Uterus (tissue), 2 donors: ENCODE data around the gene MAGEB3.

Experiments used
- CTCF ChIP-seq, 4 experiments: fragments of 200-600 bp in 2 of 4; fragments of 450-650 bp in 2 of 4; sonication (generic) in 2 of 4; IDR thresholded peaks; one replicate each; pipeline ENCODE4 v1.5.1; 2016 to 2019; ENCODE audit warnings: antibody characterized with exemption in 4 of 4, mild to moderate bottlenecking in 2 of 4, moderate library complexity in 1 of 4
- POLR2A ChIP-seq, 2 donors: fragments of 450-650 bp; IDR thresholded peaks; one replicate each; pipeline ENCODE4 v1.6.1; 2016; ENCODE audit warnings: antibody characterized with exemption in 2 of 2, mild to moderate bottlenecking in 1 of 2, moderate library complexity in 1 of 2

GRCh38 chrX:30217465-30217864 lies 13.0 kb upstream of the MAGEB3 start:
- TF ChIP-seq CTCF (IDR thresholded peaks at IDR 0.05) (no peak), POLR2A (IDR thresholded peaks at IDR 0.05) (no peak)
